GM23338 (cell line): Measurements from ENCODE around the gene KRT3. TPM values are rescaled to one million over a fixed set of nuclear protein-coding genes. Genes with fewer than 3 reads are reported as not detected.

ENCODE experiments used
- ATAC-seq: fragments of 200-7000 bp; cut with Tn5 transposase; 3 replicates; pipeline ENCODE4 v1.9.1; 2020
- DNase-seq: peaks from one replicate; pipeline ENCODE4 v3.0.0-alpha.2; 2015; ENCODE audit warnings: low spot score
- H2AFZ ChIP-seq: fragments of 200-600 bp; sonication (generic); 2 replicates; pipeline ENCODE4 v1.8.0; 2016; ENCODE audit warnings: antibody characterized with exemption, mild to moderate bottlenecking, moderate library complexity
- H3F3A ChIP-seq: fragments of 200-600 bp; sonication (generic); replicated peaks from 2 replicates; pipeline ENCODE4 v1.8.0; 2017; ENCODE audit warnings: antibody characterized with exemption, mixed run types, low read depth
- H3K27ac ChIP-seq: fragments of 200-600 bp; sonication (generic); 2 replicates; pipeline ENCODE4 v1.6.1; 2016; ENCODE audit warnings: low read depth
- H3K27me3 ChIP-seq: fragments of 200-600 bp; sonication (generic); 2 replicates; pipeline ENCODE4 v1.8.0; 2016; ENCODE audit warnings: mild to moderate bottlenecking, mixed run types, moderate library complexity; ENCODE audit not compliant: insufficient read depth
- H3K36me3 ChIP-seq: fragments of 200-600 bp; sonication (generic); 2 replicates; pipeline ENCODE4 v1.8.0; 2016; ENCODE audit warnings: mild to moderate bottlenecking; ENCODE audit not compliant: insufficient read depth
- H3K4me1 ChIP-seq: fragments of 200-600 bp; sonication (generic); 2 replicates; pipeline ENCODE4 v1.8.0; 2016; ENCODE audit warnings: mild to moderate bottlenecking, moderate library complexity; ENCODE audit not compliant: insufficient read depth
- H3K4me2 ChIP-seq: fragments of 200-600 bp; sonication (generic); 2 replicates; pipeline ENCODE4 v1.7.1; 2017; ENCODE audit warnings: mixed run types
- H3K4me3 ChIP-seq: fragments of 200-600 bp; sonication (generic); 2 replicates; pipeline ENCODE4 v1.6.1; 2016; ENCODE audit warnings: mixed run types
- H3K79me2 ChIP-seq: fragments of 200-600 bp; sonication (generic); replicated peaks from 2 replicates; pipeline ENCODE4 v1.8.0; 2017; ENCODE audit warnings: mild to moderate bottlenecking; ENCODE audit not compliant: insufficient read depth
- H3K9me2 ChIP-seq: fragments of 200-600 bp; sonication (generic); 2 replicates; pipeline ENCODE4 v1.8.0; 2017; ENCODE audit not compliant: insufficient read depth
- H4K20me1 ChIP-seq: fragments of 200-600 bp; sonication (generic); replicated peaks from 2 replicates; pipeline ENCODE4 v1.8.0; 2017; ENCODE audit warnings: mild to moderate bottlenecking; ENCODE audit not compliant: insufficient read depth
- H3K27ac Mint-ChIP-seq: 2 replicates; pipeline ENCODE4 v1.8.0; 2020; ENCODE audit warnings: inconsistent platforms, mild to moderate bottlenecking, moderate library complexity, mixed read lengths
- H3K27me3 Mint-ChIP-seq: 3 replicates; pipeline ENCODE4 v1.8.0; 2022; ENCODE audit warnings: low read depth, mild to moderate bottlenecking, moderate library complexity, mixed read lengths, inconsistent platforms; ENCODE audit not compliant: insufficient read depth, poor library complexity
- H3K36me3 Mint-ChIP-seq: 3 replicates; pipeline ENCODE4 v1.8.0; 2021; ENCODE audit warnings: low read depth, mild to moderate bottlenecking, inconsistent platforms, moderate library complexity, mixed read lengths
- H3K4me1 Mint-ChIP-seq: 3 replicates; pipeline ENCODE4 v1.8.0; 2020; ENCODE audit warnings: mild to moderate bottlenecking, inconsistent platforms, mixed read lengths
- H3K4me3 Mint-ChIP-seq: 3 replicates; pipeline ENCODE4 v1.8.0; 2021; ENCODE audit warnings: moderate library complexity, mild to moderate bottlenecking, inconsistent platforms, mixed read lengths
- H3K9me3 Mint-ChIP-seq: 3 replicates; pipeline ENCODE4 v1.8.0; 2020; ENCODE audit warnings: moderate library complexity, mild to moderate bottlenecking, inconsistent platforms, mixed read lengths
- CREB1 ChIP-seq: fragments of 250-450 bp; sonication (Bioruptor Pico); IDR thresholded peaks from 2 replicates; pipeline ENCODE4 v1.5.0; 2020; ENCODE audit warnings: low read depth, mild to moderate bottlenecking, moderate library complexity
- JUNB ChIP-seq: IDR thresholded peaks from one replicate; pipeline ENCODE4 v1.6.1; 2016; ENCODE audit warnings: antibody characterized with exemption; ENCODE audit not compliant: unreplicated experiment
- STAT1 ChIP-seq: IDR thresholded peaks from one replicate; pipeline ENCODE4 v1.6.1; 2016; ENCODE audit warnings: antibody characterized with exemption; ENCODE audit not compliant: unreplicated experiment
- polyA plus RNA-seq: library from polyadenylated mRNA; unstranded; fragments of >200 nt; fragmentation: Nextera tagmentation; extraction: Ambion mirVana; gene quantifications from 2 replicates; pipeline ENCODE4 v1.2.1, GENCODE V29; 2016
- total RNA-seq: library from RNA; depleted of rRNA; stranded (reverse); fragments of >200 nt; shearing (Covaris generic); gene quantifications from 2 replicates; pipeline ENCODE4 v1.2.3, GENCODE V29; 2014
- TF ChIP-seq, protein P1 (sequence below), 2 experiments: fragments of 200-600 bp in 1 of 2; sonication (generic) in 1 of 2; conservative IDR thresholded peaks; 2 replicates each; pipeline versions ENCODE4 v1.5.1 to v1.6.1; 2016 to 2017; ENCODE audit warnings: antibody characterized with exemption in 2 of 2, low read depth in 2 of 2, mild to moderate bottlenecking in 2 of 2, moderate library complexity in 1 of 2
- TF ChIP-seq, protein P2 (sequence below): IDR thresholded peaks from 2 replicates; pipeline ENCODE4 v1.6.1; 2016; ENCODE audit warnings: antibody characterized with exemption
- TF ChIP-seq, protein P3 (sequence below): IDR thresholded peaks from one replicate; pipeline ENCODE4 v1.6.1; 2018; ENCODE audit warnings: antibody characterized with exemption; ENCODE audit not compliant: unreplicated experiment

KRT3 gene
- total and polyA plus RNA-seq, 2 experiments from 2014 or later = not detected

DNA sequence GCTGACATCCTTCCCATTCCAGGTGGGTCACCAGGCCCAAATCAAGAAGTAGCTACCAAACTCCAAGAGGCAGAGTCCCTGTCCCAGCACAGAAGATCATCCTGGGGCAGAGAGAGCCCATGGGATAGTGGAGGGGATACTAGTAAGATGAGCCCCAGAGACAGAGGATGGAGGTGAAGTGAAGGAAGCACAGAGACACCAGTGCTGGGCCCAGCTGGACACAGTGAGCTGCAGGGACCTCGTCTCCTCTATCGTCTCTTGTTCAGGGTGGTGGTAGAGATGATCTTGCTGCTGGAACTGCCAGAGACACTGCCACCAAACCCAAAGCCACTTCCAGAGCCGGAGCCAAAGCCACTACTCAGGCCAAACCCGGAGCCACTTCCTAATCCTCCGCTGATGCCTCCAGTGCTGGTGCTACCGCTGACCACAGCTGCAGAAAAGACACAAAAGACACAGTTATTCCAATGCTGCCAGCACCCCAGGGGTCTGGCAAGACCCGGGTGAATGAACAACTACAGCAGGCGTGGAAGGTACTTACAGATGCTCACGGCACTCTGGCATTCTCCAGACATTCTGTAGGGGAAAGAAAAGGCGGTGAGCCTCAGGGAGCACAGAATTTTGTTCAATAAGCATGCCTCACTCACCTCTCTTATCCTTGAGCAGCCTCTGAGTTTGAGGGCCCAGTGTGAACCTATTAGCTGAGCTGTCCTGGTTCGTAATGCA lies 11.1 kb upstream of the KRT3 start:
- peaks cover 9% of the 10 kb centered on the region for H3K27me3 Mint-ChIP-seq
- no peak overlapping the region for H3K4me3 Mint-ChIP-seq
- TF ChIP-seq, protein P1, sequence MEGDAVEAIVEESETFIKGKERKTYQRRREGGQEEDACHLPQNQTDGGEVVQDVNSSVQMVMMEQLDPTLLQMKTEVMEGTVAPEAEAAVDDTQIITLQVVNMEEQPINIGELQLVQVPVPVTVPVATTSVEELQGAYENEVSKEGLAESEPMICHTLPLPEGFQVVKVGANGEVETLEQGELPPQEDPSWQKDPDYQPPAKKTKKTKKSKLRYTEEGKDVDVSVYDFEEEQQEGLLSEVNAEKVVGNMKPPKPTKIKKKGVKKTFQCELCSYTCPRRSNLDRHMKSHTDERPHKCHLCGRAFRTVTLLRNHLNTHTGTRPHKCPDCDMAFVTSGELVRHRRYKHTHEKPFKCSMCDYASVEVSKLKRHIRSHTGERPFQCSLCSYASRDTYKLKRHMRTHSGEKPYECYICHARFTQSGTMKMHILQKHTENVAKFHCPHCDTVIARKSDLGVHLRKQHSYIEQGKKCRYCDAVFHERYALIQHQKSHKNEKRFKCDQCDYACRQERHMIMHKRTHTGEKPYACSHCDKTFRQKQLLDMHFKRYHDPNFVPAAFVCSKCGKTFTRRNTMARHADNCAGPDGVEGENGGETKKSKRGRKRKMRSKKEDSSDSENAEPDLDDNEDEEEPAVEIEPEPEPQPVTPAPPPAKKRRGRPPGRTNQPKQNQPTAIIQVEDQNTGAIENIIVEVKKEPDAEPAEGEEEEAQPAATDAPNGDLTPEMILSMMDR (conservative IDR thresholded peaks at IDR 0.05; ENCODE audit: low read depth in 2 of 2) = no peak
- TF ChIP-seq, protein P2, sequence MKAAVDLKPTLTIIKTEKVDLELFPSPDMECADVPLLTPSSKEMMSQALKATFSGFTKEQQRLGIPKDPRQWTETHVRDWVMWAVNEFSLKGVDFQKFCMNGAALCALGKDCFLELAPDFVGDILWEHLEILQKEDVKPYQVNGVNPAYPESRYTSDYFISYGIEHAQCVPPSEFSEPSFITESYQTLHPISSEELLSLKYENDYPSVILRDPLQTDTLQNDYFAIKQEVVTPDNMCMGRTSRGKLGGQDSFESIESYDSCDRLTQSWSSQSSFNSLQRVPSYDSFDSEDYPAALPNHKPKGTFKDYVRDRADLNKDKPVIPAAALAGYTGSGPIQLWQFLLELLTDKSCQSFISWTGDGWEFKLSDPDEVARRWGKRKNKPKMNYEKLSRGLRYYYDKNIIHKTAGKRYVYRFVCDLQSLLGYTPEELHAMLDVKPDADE = no peak
- no peak for TF ChIP-seq CREB1
- TF ChIP-seq, protein P3, sequence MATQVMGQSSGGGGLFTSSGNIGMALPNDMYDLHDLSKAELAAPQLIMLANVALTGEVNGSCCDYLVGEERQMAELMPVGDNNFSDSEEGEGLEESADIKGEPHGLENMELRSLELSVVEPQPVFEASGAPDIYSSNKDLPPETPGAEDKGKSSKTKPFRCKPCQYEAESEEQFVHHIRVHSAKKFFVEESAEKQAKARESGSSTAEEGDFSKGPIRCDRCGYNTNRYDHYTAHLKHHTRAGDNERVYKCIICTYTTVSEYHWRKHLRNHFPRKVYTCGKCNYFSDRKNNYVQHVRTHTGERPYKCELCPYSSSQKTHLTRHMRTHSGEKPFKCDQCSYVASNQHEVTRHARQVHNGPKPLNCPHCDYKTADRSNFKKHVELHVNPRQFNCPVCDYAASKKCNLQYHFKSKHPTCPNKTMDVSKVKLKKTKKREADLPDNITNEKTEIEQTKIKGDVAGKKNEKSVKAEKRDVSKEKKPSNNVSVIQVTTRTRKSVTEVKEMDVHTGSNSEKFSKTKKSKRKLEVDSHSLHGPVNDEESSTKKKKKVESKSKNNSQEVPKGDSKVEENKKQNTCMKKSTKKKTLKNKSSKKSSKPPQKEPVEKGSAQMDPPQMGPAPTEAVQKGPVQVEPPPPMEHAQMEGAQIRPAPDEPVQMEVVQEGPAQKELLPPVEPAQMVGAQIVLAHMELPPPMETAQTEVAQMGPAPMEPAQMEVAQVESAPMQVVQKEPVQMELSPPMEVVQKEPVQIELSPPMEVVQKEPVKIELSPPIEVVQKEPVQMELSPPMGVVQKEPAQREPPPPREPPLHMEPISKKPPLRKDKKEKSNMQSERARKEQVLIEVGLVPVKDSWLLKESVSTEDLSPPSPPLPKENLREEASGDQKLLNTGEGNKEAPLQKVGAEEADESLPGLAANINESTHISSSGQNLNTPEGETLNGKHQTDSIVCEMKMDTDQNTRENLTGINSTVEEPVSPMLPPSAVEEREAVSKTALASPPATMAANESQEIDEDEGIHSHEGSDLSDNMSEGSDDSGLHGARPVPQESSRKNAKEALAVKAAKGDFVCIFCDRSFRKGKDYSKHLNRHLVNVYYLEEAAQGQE = no peak
- no peak overlapping the region for H3K4me3 ChIP-seq
- no peak overlapping the region for H3K4me2 ChIP-seq
- H3K36me3 ChIP-seq = no peaks in the 10 kb centered on the region
- peaks cover 17% of the 10 kb centered on the region; the same call in 2 of the 3 replicates for H3K4me1 Mint-ChIP-seq
- H3K9me3 Mint-ChIP-seq = no peaks in the 10 kb centered on the region
- peaks cover 13% of the 10 kb centered on the region for H3K4me1 ChIP-seq
- no peaks in the 10 kb centered on the region for H4K20me1 ChIP-seq
- ATAC-seq (no peak), DNase-seq (no peak)
- peaks cover 15% of the 10 kb centered on the region for H3K9me2 ChIP-seq
- no peaks in the 10 kb centered on the region for H3K27me3 ChIP-seq
- H3K36me3 Mint-ChIP-seq = no peaks in the 10 kb centered on the region
- H3K27ac ChIP-seq = no peak overlapping the region
- no peaks in the 10 kb centered on the region for H3F3A ChIP-seq
- H3K79me2 ChIP-seq = no peaks in the 10 kb centered on the region
- no peak overlapping the region for H2AFZ ChIP-seq
- no peak overlapping the region for H3K27ac Mint-ChIP-seq

DNA sequence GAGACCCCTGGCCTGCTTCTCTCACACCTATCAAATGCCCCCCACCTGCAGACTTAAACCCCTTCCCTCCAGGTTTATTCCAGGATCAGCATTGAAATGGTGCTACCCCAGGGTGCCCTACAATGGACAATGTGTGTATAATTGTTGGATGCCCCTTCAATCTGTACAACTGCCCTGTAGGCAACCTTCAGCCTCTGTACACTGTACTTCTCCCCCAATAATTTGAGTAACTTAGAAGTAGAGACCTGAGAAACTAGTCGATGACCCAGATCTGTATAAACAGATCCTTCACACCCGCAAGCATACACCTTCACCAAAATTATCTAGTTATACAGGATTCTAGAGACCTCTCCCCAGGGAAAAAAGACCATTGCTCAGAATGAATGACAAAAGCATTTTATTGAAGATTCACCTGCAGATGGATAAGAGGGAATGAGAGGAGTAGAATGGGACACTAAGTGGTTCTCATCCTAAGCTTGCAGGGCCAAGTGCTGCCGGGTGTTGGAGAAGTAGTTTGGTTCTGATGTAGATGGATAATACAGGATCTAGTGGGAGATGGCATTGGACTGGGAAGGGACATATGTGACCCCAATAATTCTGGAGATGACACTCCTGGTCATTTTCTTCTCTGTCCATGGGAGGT lies 10.4 kb upstream of the KRT3 start:
- Mint-ChIP-seq H3K9me3 (no peaks in the 10 kb centered on the region), H3K4me1 (peaks cover 21% of the 10 kb centered on the region), H3K27ac (no peak overlapping the region), H3K27me3 (peaks cover 9% of the 10 kb centered on the region), H3K36me3 (no peaks in the 10 kb centered on the region), H3K4me3 (no peak overlapping the region)
- H3K4me2 ChIP-seq = no peak overlapping the region
- H3F3A ChIP-seq = no peaks in the 10 kb centered on the region
- no peaks in the 10 kb centered on the region for H3K36me3 ChIP-seq
- no peak overlapping the region for H3K4me3 ChIP-seq
- peaks cover 16% of the 10 kb centered on the region for H3K4me1 ChIP-seq
- ATAC-seq = no peak
- no peaks in the 10 kb centered on the region for H3K79me2 ChIP-seq
- no peak for DNase-seq
- no peaks in the 10 kb centered on the region for H4K20me1 ChIP-seq
- H3K27ac ChIP-seq = no peak overlapping the region
- peak overlapping the region; percentile 9; the same call in 1 of the 2 replicates for H2AFZ ChIP-seq
- peaks cover 15% of the 10 kb centered on the region for H3K9me2 ChIP-seq
- no peaks in the 10 kb centered on the region for H3K27me3 ChIP-seq
- TF ChIP-seq JUNB (no peak), STAT1 (no peak)
- TF ChIP-seq, protein P1 (conservative IDR thresholded peaks at IDR 0.05; ENCODE audit: low read depth in 2 of 2) = no peak
